CD4-positive, alpha-beta memory T cell (primary cell): ENCODE data around the gene PDE4B. TPM values are rescaled to one million over a fixed set of nuclear protein-coding genes. Genes with fewer than 3 reads are reported as not detected.

Experiments used
- CTCF ChIA-PET: fragments of 350-600 bp; sonication (Branson Sonifier 250); formaldehyde crosslinking; loops from one replicate; lab custom pipeline; 2021; ENCODE audit warnings: inconsistent platforms; ENCODE audit not compliant: partially characterized antibody; lab: Charles Lee
- POLR2A ChIA-PET: fragments of 350-600 bp; sonication (Branson Sonifier 250); formaldehyde crosslinking; loops from one replicate; lab custom pipeline; 2021; ENCODE audit not compliant: partially characterized antibody; lab: Charles Lee
- DNase-seq, 5 donors: peaks; one replicate each; pipeline versions ENCODE4 v3.0.0 to v3.0.0-alpha.2; 2020 to 2022; ENCODE audit warnings: mixed read lengths in 1 of 5
- H3K27ac ChIP-seq: one replicate; pipeline ENCODE4 v1.7.0; 2013; ENCODE audit warnings: low read depth, low read length
- H3K27me3 ChIP-seq: 2 replicates; pipeline ENCODE4 v1.7.0; 2013; ENCODE audit warnings: mild to moderate bottlenecking, low read length, moderate library complexity; ENCODE audit not compliant: insufficient read depth
- H3K36me3 ChIP-seq: 2 replicates; pipeline ENCODE4 v1.7.0; 2013; ENCODE audit warnings: mild to moderate bottlenecking, low read length, moderate library complexity; ENCODE audit not compliant: insufficient read depth
- H3K4me1 ChIP-seq: 2 replicates; pipeline ENCODE4 v1.7.0; 2013; ENCODE audit warnings: mild to moderate bottlenecking, low read length, moderate library complexity; ENCODE audit not compliant: insufficient read depth
- H3K4me3 ChIP-seq, 2 donors: one replicate each; pipeline ENCODE4 v1.7.0; 2013; ENCODE audit warnings: low read length in 2 of 2, mild to moderate bottlenecking in 1 of 2
- H3K9me3 ChIP-seq, 2 donors: one replicate each; pipeline ENCODE4 v1.7.0; 2013; ENCODE audit warnings: low read length in 2 of 2, control low read depth in 1 of 2; ENCODE audit not compliant: control insufficient read depth in 1 of 2
- H3K27ac Mint-ChIP-seq, 7 donors: one replicate each; pipeline ENCODE4 v1.8.0; 2020 to 2021; ENCODE audit warnings: mixed read lengths in 7 of 7, mild to moderate bottlenecking in 6 of 7, inconsistent platforms in 3 of 7, moderate library complexity in 3 of 7
- H3K27me3 Mint-ChIP-seq, 2 donors: one replicate each; pipeline ENCODE4 v1.8.0; 2020 to 2021; ENCODE audit warnings: mixed read lengths in 2 of 2
- H3K36me3 Mint-ChIP-seq, 2 donors: one replicate each; pipeline ENCODE4 v1.8.0; 2020 to 2021; ENCODE audit warnings: mixed read lengths in 2 of 2, inconsistent platforms in 1 of 2, mild to moderate bottlenecking in 1 of 2
- H3K4me1 Mint-ChIP-seq, 4 donors: one replicate each; pipeline ENCODE4 v1.8.0; 2020 to 2021; ENCODE audit warnings: mixed read lengths in 4 of 4, mild to moderate bottlenecking in 1 of 4
- H3K4me3 Mint-ChIP-seq, 8 donors: one replicate each; pipeline ENCODE4 v1.8.0; 2020 to 2021; ENCODE audit warnings: mixed read lengths in 8 of 8, mild to moderate bottlenecking in 7 of 8, moderate library complexity in 6 of 8, inconsistent platforms in 3 of 8
- H3K9me3 Mint-ChIP-seq, 8 donors: one replicate each; pipeline ENCODE4 v1.8.0; 2020 to 2021; ENCODE audit warnings: mixed read lengths in 8 of 8, mild to moderate bottlenecking in 5 of 8, inconsistent platforms in 3 of 8, moderate library complexity in 1 of 8
- intact Hi-C: fragments of 100-400 bp; cut with micrococcal nuclease; formaldehyde crosslinking; loops from one replicate; pipeline ENCODE4 v1.15.1; 2023
- polyA plus RNA-seq, 2 donors: library from polyadenylated mRNA; unstranded; fragments of 300-500 nt; fragmentation: Illumina TruSeq; gene quantifications; one replicate each; pipeline ENCODE4 v1.2.3, GENCODE V29; 2021
- total RNA-seq, 2 experiments: library from RNA; stranded (reverse); gene quantifications; one replicate each; pipeline ENCODE4 v1.2.3, GENCODE V29; 2021

PDE4B gene
- total and polyA plus RNA-seq, 4 experiments from 2014 or later = 33.8 to 116 (median 40.7) TPM

- no peak overlapping the region for H3K27ac Mint-ChIP-seq
- Histone ChIP-seq H3K4me3 (no peak overlapping the region), H3K27me3 (no peaks in the 10 kb centered on the region), H3K9me3 (no peaks in the 10 kb centered on the region), H3K4me1 (no peaks in the 10 kb centered on the region), H3K27ac (no peak overlapping the region), H3K36me3 (no peaks in the 10 kb centered on the region)
- ChIA-PET CTCF (interaction anchor here (0.9 to 2.0 kb wide), 5 partner anchors 8 to 51 kb away, joined by 3 to 7 read pairs (median 3); no protein-coding TSS in a partner anchor), POLR2A (no interaction called here)
- no peak overlapping the region for H3K4me3 Mint-ChIP-seq
- intact Hi-C loops = no loop called here
- H3K36me3 Mint-ChIP-seq = no peaks in the 10 kb centered on the region
- H3K27me3 Mint-ChIP-seq = peaks cover 0 to 1% of the 10 kb centered on the region in 2 donors
- DNase-seq = no peak
- peaks cover 0 to 2% (median 0%) of the 10 kb centered on the region in 8 donors for H3K9me3 Mint-ChIP-seq
- peaks cover 4 to 8% (median 7%) of the 10 kb centered on the region in 4 donors for H3K4me1 Mint-ChIP-seq
Observed at GRCh38 chr1:66395202-66396061, 602.7 kb downstream of the PDE4B start.

GRCh38 chr1:66396212-66396890, 603.7 kb downstream of the PDE4B start:
- no peak overlapping the region for H3K27ac Mint-ChIP-seq
- POLR2A ChIA-PET = no interaction called here

GRCh38 chr1:66397192-66397591, 604.5 kb downstream of the PDE4B start:
- H3K9me3 ChIP-seq = no peaks in the 10 kb centered on the region

More at GRCh38 chr1:66396212-66396890, 603.7 kb downstream of the PDE4B start:
- DNase-seq = no peak
- no peaks in the 10 kb centered on the region for H3K4me1 ChIP-seq
- H3K36me3 ChIP-seq = no peaks in the 10 kb centered on the region
- CTCF ChIA-PET = interaction anchor here (0.9 to 1.9 kb wide), 4 partner anchors 9 to 50 kb away, joined by 3 to 7 read pairs (median 3); no protein-coding TSS in a partner anchor
- no peaks in the 10 kb centered on the region for H3K9me3 ChIP-seq
- no peaks in the 10 kb centered on the region for H3K27me3 ChIP-seq
- intact Hi-C loops = no loop called here
- Mint-ChIP-seq H3K36me3 (no peaks in the 10 kb centered on the region), H3K4me3 (no peak overlapping the region), H3K27me3 (peaks cover 0 to 1% of the 10 kb centered on the region in 2 donors), H3K9me3 (no peaks in the 10 kb centered on the region), H3K4me1 (peaks cover 5 to 13% (median 8%) of the 10 kb centered on the region in 4 donors)
- no peak overlapping the region for H3K27ac ChIP-seq
- no peak overlapping the region for H3K4me3 ChIP-seq

GRCh38 chr1:66399888-66400529, 607.3 kb downstream of the PDE4B start:
- ChIA-PET CTCF (no interaction called here), POLR2A (interaction anchor here (0.6 kb wide), 1 partner anchor 11 kb away, joined by 3 read pairs; no protein-coding TSS in a partner anchor)
- Mint-ChIP-seq H3K9me3 (no peaks in the 10 kb centered on the region), H3K36me3 (no peaks in the 10 kb centered on the region), H3K4me3 (no peak overlapping the region), H3K4me1 (peaks cover 5 to 13% (median 8%) of the 10 kb centered on the region in 4 donors), H3K27ac (peak overlapping the region in 1 of 7 donors; percentile 5), H3K27me3 (peaks cover 0 to 1% of the 10 kb centered on the region in 2 donors)
- no peaks in the 10 kb centered on the region for H3K4me1 ChIP-seq
- H3K27ac ChIP-seq = no peak overlapping the region
- no peaks in the 10 kb centered on the region for H3K9me3 ChIP-seq
- DNase-seq = no peak
- no peaks in the 10 kb centered on the region for H3K27me3 ChIP-seq
- no peak overlapping the region for H3K4me3 ChIP-seq
- H3K36me3 ChIP-seq = no peaks in the 10 kb centered on the region
- intact Hi-C loops = no loop called here

More at GRCh38 chr1:66397192-66397591, 604.5 kb downstream of the PDE4B start:
- Histone ChIP-seq H3K27me3 (no peaks in the 10 kb centered on the region), H3K4me1 (no peaks in the 10 kb centered on the region), H3K4me3 (no peak overlapping the region), H3K27ac (no peak overlapping the region), H3K36me3 (no peaks in the 10 kb centered on the region)
- ChIA-PET CTCF (interaction anchor here (1.9 kb wide), 1 partner anchor 40 kb away, joined by 7 read pairs; no protein-coding TSS in a partner anchor), POLR2A (no interaction called here)
- intact Hi-C loops = no loop called here
- Mint-ChIP-seq H3K4me1 (peaks cover 5 to 13% (median 8%) of the 10 kb centered on the region in 4 donors), H3K9me3 (no peaks in the 10 kb centered on the region), H3K27ac (peak overlapping the region in 2 of 7 donors; percentile 1 to 33), H3K4me3 (no peak overlapping the region), H3K36me3 (no peaks in the 10 kb centered on the region), H3K27me3 (peaks cover 0 to 1% of the 10 kb centered on the region in 2 donors)
- DNase-seq = no peak

- POLR2A ChIA-PET = no interaction called here
- H3K4me3 ChIP-seq = no peak overlapping the region
- Mint-ChIP-seq H3K27me3 (peaks cover 0 to 1% of the 10 kb centered on the region in 2 donors), H3K36me3 (no peaks in the 10 kb centered on the region), H3K27ac (peak overlapping the region in 4 of 7 donors; percentile 26 to 62 (median 48)), H3K4me1 (peaks cover 5 to 13% (median 8%) of the 10 kb centered on the region in 4 donors), H3K9me3 (no peaks in the 10 kb centered on the region), H3K4me3 (peak overlapping the region in 1 of 8 donors; percentile 24)
- CTCF ChIA-PET = no interaction called here
- no peaks in the 10 kb centered on the region for H3K4me1 ChIP-seq
- no peaks in the 10 kb centered on the region for H3K9me3 ChIP-seq
- no peaks in the 10 kb centered on the region for H3K36me3 ChIP-seq
- no peak overlapping the region for H3K27ac ChIP-seq
- no peak for DNase-seq
- H3K27me3 ChIP-seq = no peaks in the 10 kb centered on the region
- intact Hi-C loops = no loop called here
Observed at GRCh38 chr1:66400660-66401059, 608.0 kb downstream of the PDE4B start.

DNA sequence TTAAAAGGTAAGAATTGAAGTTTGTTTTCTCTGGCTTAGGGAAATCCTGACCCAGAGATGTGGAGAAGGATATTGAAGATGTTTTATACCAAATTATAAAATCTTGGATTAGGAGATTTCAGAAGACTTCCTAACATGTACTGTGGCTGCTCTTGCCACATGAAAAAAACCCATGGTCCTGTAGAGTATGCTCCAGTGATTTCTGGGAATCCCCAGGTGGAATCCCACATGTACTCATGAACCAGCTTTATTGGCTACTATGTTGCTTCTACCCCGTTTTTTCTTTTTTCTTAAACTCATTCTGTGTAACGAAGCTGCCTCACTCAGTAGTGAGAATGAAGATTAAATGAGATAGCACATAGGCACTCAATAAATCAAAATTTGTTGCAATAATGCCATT, 608.5 kb downstream of the PDE4B start:
- Mint-ChIP-seq H3K4me1 (peaks cover 5 to 13% (median 8%) of the 10 kb centered on the region in 4 donors), H3K9me3 (no peaks in the 10 kb centered on the region), H3K27ac (no peak overlapping the region), H3K27me3 (peaks cover 0 to 1% of the 10 kb centered on the region in 2 donors), H3K4me3 (no peak overlapping the region), H3K36me3 (no peaks in the 10 kb centered on the region)
- no peaks in the 10 kb centered on the region for H3K36me3 ChIP-seq
- H3K4me3 ChIP-seq = no peak overlapping the region
- no peak for DNase-seq
- H3K4me1 ChIP-seq = no peaks in the 10 kb centered on the region
- intact Hi-C loops = no loop called here
- H3K9me3 ChIP-seq = no peaks in the 10 kb centered on the region
- ChIA-PET CTCF (interaction anchor here (1.9 kb wide), 1 partner anchor 45 kb away, joined by 7 read pairs; no protein-coding TSS in a partner anchor), POLR2A (no interaction called here)
- no peaks in the 10 kb centered on the region for H3K27me3 ChIP-seq
- H3K27ac ChIP-seq = no peak overlapping the region
